Astrocyte (in vitro differentiated cells and primary cell): ENCODE results near the gene CIC.

Source experiments
- CTCF ChIP-seq: IDR thresholded peaks from 2 replicates; pipeline ENCODE4 v1.5.1; 2011; ENCODE audit warnings: low read depth, mild to moderate bottlenecking, inconsistent platforms, low read length, moderate library complexity; ENCODE audit not compliant: insufficient read depth
- EZH2 ChIP-seq: IDR thresholded peaks from 2 replicates; pipeline ENCODE4 v1.6.1; 2012; ENCODE audit warnings: mild to moderate bottlenecking, low read length, inconsistent platforms; ENCODE audit not compliant: insufficient read depth

GRCh38 chr19:42228641-42229040 is 40.4 kb upstream of the CIC start:
- no peak for TF ChIP-seq CTCF
- TF ChIP-seq EZH2: no peak
